Nephron progenitor cell (in vitro differentiated cells): ENCODE measurements around the gene ABR.

Experiments used
- DNase-seq: peaks from one replicate; pipeline ENCODE4 v3.0.0; 2021
- H3K27ac Mint-ChIP-seq: 2 replicates; pipeline ENCODE4 v1.8.0; 2021; ENCODE audit warnings: mild to moderate bottlenecking, moderate library complexity, mixed read lengths
- H3K27me3 Mint-ChIP-seq: 2 replicates; pipeline ENCODE4 v1.8.0; 2021; ENCODE audit warnings: mild to moderate bottlenecking, low read depth, mixed read lengths; ENCODE audit not compliant: poor library complexity
- H3K36me3 Mint-ChIP-seq: 2 replicates; pipeline ENCODE4 v1.8.0; 2021; ENCODE audit warnings: low read depth, mixed read lengths
- H3K4me1 Mint-ChIP-seq: 2 replicates; pipeline ENCODE4 v1.8.0; 2021; ENCODE audit warnings: mixed read lengths
- H3K4me3 Mint-ChIP-seq: 2 replicates; pipeline ENCODE4 v1.8.0; 2021; ENCODE audit warnings: mild to moderate bottlenecking, moderate library complexity, mixed read lengths
- H3K9me3 Mint-ChIP-seq: 2 replicates; pipeline ENCODE4 v1.8.0; 2021; ENCODE audit warnings: mild to moderate bottlenecking, moderate library complexity, mixed read lengths
- CTCF ChIP-seq: fragments of 200-600 bp; sonication (generic); IDR thresholded peaks from 2 replicates; pipeline ENCODE4 v1.5.0; 2021; ENCODE audit warnings: antibody characterized with exemption

The ABR gene

GRCh38 chr17:1041746-1042145, 138.0 kb downstream of the ABR start:
- Mint-ChIP-seq H3K36me3 (peaks cover 25% of the 10 kb centered on the region), H3K4me3 (no peak overlapping the region), H3K27ac (no peak overlapping the region), H3K4me1 (peaks cover 89% of the 10 kb centered on the region), H3K9me3 (no peaks in the 10 kb centered on the region), H3K27me3 (peaks cover 4% of the 10 kb centered on the region)
- TF ChIP-seq CTCF, result no peak
- no peak for DNase-seq

GRCh38 chr17:1040216-1040600, 139.6 kb downstream of the ABR start:
- H3K27ac Mint-ChIP-seq, result peak overlapping the region; percentile 16
- peaks cover 10% of the 10 kb centered on the region for H3K27me3 Mint-ChIP-seq
- H3K4me3 Mint-ChIP-seq, result no peak overlapping the region
- no peak for TF ChIP-seq CTCF
- peaks cover 91% of the 10 kb centered on the region for H3K4me1 Mint-ChIP-seq
- no peaks in the 10 kb centered on the region for H3K9me3 Mint-ChIP-seq
- peaks cover 22% of the 10 kb centered on the region for H3K36me3 Mint-ChIP-seq
- no peak for DNase-seq

DNA sequence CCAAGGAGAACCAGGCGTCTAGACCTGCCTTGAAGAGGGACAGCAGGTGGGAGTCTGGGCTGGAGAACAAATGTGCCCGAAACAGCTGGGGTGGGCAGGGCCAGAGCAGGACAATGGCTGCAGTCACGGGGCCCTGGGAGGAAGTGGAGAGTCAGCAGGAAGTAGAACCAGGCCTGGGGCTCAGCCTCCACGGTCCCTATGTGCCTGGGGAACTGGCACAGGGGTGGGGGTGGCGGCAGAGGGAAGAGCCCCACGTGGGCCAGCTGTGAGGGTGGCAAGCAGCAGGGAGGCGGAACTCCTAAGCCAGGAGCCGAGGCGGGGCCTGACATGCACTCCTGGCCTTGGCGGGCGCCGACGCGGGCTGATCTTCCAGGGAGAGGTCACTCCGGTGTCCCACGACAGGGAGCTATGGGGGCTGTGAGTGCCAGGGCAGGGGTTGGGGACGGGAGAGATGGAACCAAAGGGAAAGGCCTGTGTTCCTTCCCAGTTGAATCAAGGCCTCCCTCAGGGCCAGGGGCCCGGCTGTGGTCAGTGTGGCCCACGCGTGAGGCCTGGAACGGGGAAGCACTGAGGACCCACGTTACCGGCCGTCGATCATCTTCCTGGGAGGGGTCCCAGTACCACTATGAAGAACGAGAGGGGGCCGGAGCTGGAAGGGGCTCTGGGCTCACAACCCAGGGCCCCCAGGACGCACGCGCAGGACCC, 140.1 kb downstream of the ABR start:
- H3K36me3 Mint-ChIP-seq, result peaks cover 17% of the 10 kb centered on the region
- peaks cover 9% of the 10 kb centered on the region for H3K27me3 Mint-ChIP-seq
- TF ChIP-seq CTCF, result no peak
- peak overlapping the region; percentile 66 for H3K27ac Mint-ChIP-seq
- peak overlapping the region; percentile 11 for H3K4me3 Mint-ChIP-seq
- H3K9me3 Mint-ChIP-seq, result no peaks in the 10 kb centered on the region
- peaks cover 90% of the 10 kb centered on the region for H3K4me1 Mint-ChIP-seq
- no peak for DNase-seq

- H3K36me3 Mint-ChIP-seq, result peaks cover 16% of the 10 kb centered on the region
- no peak for DNase-seq
- no peaks in the 10 kb centered on the region for H3K9me3 Mint-ChIP-seq
- no peak overlapping the region for H3K4me3 Mint-ChIP-seq
- peak overlapping the region; percentile 57 for H3K27ac Mint-ChIP-seq
- H3K27me3 Mint-ChIP-seq, result peaks cover 10% of the 10 kb centered on the region
- peaks cover 88% of the 10 kb centered on the region for H3K4me1 Mint-ChIP-seq
- no peak for TF ChIP-seq CTCF
Observed at GRCh38 chr17:1039123-1039507, 140.7 kb downstream of the ABR start.

- Mint-ChIP-seq H3K36me3 (peaks cover 16% of the 10 kb centered on the region), H3K27ac (peak overlapping the region; percentile 57)
- no peak for DNase-seq
Observed at GRCh38 chr17:1038459-1039122, 141.2 kb downstream of the ABR start.

More at GRCh38 chr17:1038459-1039122, 141.2 kb downstream of the ABR start:
- H3K4me1 Mint-ChIP-seq, result peaks cover 88% of the 10 kb centered on the region
- no peaks in the 10 kb centered on the region for H3K9me3 Mint-ChIP-seq
- H3K4me3 Mint-ChIP-seq, result no peak overlapping the region
- no peak for TF ChIP-seq CTCF
- H3K27me3 Mint-ChIP-seq, result peaks cover 11% of the 10 kb centered on the region
